ENCODE measurements around the gene SPATA31E1.
A peak's percentile ranks its signal among the peaks of the same experiment; 100 is the strongest.
"Not testable (repeated sequence)": the region's sequence is repeated elsewhere in the genome, so short reads cannot be mapped to it uniquely, and the experiment has no call there.

SPATA31E1 gene

DNA sequence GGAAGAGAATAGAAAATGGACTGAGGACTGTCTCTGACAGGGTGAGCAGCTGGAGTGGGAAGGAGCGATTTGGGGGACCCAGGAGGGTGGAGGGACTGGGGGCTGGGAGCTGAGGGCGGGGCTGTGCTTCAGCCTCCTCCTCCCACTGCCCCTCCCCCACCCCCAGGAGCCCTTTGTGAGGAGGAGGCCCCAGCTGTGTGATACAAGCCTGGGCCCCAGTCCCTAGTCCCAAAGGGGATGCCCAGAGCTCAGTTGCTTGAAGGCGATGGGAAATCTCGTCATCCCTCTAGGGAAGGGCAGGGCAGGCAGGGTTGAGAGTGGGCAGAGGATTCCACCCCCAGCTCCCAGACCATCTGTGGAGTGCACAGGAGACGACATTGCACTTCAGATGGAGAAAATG lies at the start of gene SPATA31E1:
Gene SPATA31E1 (plus strand): TSS at position 251 of the 400 bp plus-strand sequence. CDS start 15 bp downstream, at position 266.
- DNase-seq (ENCODE audit: low read depth), result no peak

GRCh38 chr9:87834357-87834756 lies 48.3 kb upstream of the SPATA31E1 start:
- DNase-seq (ENCODE audit: low read depth), result no peak

DNA sequence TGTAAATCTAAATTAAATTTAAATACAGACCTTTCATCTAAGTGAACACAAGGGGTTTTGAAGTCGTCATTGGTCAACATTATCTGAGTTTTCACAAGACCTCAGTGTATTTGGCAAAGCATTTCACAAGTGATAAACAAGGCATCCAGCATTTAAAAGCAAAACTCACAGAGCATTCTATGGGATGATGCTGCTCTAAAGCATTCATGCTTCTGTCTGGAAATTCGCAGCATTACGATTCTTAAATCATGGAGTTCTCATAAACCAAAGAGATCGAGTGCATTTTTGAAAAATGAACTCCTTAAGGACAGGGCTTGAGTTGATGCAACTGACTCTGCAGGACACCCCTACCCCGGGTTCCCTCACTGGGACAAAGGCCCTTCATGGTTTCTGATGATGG lies 46.1 kb upstream of the SPATA31E1 start:
- DNase-seq (ENCODE audit: low read depth), result no peak

GRCh38 chr9:87836951-87837705 lies 45.5 kb upstream of the SPATA31E1 start:
- no peak for DNase-seq (ENCODE audit: low read depth)

- DNase-seq (ENCODE audit: low read depth), result no peak
Measured at GRCh38 chr9:87840134-87840533, 42.5 kb upstream of the SPATA31E1 start.

- DNase-seq (ENCODE audit: low read depth), result no peak
Measured at GRCh38 chr9:87842878-87843585, 39.6 kb upstream of the SPATA31E1 start.

- DNase-seq (ENCODE audit: low read depth), result no peak
Measured at GRCh38 chr9:87844506-87844905, 38.2 kb upstream of the SPATA31E1 start.

DNA sequence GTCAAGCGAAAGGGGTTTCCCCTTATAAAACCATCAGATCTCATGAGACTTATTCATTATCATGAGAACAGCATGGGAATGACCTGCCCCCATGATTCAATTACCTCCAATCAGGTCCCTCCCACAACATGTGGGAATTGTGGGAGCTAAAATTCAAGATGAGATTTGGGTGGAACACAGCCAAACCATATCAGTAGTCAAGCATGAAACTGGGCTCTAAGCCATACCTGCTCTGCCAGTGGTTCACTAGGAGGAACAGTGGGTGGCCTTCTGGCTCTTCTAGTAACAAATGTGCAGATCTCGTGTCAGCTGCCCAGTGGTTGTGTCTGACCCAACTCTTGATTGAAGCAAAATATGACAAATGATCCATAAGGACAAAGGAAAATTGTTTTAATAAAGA lies 34.9 kb upstream of the SPATA31E1 start:
- DNase-seq (ENCODE audit: low read depth), result not testable (repeated sequence)

DNA sequence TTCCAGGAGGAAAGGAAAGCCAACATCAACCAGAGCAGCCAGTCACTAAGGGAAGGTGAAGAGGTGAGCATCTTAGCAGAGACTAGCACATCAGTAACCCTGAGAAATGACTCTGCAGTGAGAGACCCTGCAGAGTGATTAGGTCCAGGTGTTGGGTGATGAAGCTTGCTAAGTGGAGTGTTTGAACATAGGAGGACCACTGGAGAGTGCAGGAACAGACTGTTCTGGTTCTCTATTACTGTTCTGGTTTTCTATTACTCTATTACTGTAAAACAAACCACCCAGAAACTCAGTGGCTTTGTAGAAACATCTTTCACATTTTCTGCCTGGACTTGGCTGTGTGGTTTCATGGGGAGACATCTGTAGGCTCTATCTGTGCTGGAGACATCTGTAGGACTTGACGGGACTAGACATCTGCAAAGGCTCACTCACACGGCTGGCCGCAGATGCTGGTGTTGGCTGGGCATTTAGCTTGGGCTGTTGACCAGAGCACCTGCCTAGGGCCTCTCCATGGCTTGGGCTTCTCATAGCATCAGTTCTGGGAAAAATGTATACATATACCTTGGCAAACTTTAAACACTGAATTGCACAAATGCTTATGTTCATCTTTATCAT lies 33.4 kb upstream of the SPATA31E1 start:
- DNase-seq (ENCODE audit: low read depth), result no peak

GRCh38 chr9:87850391-87850790 lies 32.3 kb upstream of the SPATA31E1 start:
- no peak for DNase-seq (ENCODE audit: low read depth)

DNA sequence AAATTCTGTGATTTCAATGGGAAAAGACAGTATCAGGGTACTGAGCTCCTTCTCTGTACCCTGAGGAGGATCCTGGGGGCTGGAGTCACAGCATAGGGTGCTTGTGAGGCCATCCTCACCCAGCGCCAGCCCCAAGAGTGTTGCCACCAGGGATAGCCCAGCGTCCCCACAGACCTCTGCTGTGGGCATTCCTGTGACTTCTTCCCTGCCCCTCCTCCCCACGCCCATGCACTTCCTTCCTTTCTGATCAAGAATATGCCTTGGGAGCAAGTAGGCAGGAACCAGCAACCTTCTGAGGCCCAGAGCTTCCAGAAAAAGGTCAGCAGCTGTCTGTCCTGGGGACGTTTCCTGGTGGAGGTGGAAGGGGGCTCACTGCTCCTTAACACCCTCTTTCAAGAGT lies 31.5 kb upstream of the SPATA31E1 start:
- not testable (repeated sequence) for DNase-seq (ENCODE audit: low read depth)

DNA sequence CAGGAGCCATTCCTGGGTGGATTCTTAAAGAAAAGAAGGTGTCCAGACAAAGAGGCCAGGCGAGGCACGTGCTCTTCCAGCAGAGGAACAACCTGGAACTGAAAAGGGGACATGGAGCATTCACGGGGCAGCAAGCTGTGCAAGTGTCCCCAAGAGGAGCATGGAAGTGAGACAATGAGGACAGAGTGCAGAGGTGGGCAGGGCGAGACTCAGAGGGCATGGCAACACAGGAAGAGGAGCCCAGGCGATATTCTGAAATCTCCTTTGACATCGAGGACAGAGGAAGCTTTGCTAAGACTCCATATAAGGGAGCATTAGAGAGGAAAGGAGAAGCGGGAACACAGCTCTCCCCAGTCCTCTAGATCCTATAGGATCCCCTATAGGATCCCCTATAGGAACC lies 29.4 kb upstream of the SPATA31E1 start:
- no peak for DNase-seq (ENCODE audit: low read depth)

DNA sequence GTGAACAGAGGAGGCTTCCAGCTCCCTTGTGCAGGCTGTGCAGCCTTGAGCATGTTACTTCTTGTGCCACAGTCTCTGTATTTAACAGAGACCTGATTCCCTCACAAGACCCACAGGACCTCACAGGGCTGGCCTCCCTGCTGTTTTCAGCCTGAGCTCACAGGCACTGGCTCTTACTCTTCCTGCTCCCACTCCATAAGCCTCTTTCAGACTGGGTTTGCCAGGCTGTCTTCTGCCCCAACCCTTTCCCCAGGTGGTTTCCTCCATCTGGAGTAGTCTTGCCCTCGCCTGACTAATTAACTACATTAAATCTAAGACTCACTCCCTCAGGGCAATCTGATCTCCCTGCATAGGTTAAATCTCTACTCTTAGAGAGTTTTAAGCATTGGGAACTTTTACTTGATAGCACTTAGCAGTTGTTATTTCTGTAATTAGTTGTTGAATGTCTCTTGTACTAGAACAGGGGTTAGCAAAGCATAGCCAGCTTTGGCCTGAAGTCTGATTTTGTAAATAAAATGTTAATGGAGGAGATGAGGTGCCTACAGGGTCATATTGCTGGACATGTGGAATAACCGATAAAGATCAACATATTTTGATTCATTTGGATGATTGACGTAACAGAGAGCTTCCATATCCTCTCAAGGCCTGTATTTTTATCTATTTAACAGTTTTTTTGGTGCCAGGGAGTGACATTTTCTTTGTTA lies 28.6 kb upstream of the SPATA31E1 start:
- no peak for DNase-seq (ENCODE audit: low read depth)

DNA sequence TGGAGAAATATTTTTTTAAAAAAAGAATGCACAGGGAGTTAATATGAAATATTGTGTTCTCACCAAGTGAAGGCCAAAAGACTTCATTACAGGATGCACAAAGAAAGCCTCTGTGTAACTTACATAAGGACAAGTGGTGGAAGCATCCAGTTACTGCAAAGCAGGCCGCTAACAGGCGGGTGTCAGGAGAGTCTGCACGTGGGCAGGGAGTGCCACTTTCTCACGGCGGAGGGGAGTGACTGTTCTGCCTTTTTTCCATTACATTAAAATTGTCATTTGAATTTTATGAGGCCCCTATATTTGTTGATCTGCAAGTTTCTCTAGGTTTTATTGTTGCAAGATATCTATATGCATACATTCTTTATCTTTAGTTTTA lies 28.1 kb upstream of the SPATA31E1 start:
- DNase-seq (ENCODE audit: low read depth), result no peak

DNA sequence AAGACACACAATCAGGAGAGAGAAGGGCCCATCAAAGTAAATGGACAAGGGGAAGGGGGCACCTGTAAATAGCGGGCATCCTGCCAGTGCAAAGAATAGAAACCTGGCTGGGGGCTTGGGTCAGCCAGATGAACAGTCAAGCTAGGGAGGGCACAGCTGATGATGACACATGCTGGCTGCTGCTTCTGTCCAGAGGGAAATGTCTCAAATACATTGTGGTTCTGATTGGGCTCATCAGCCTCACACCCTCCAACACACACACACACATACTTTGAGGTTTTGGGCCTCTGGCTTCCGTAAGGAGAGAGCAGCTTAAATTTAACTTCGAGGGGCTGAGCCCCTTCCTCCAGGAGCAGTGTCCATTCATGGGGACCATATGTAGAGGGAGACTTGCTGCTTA lies 27.6 kb upstream of the SPATA31E1 start:
- DNase-seq (ENCODE audit: low read depth), result no peak

DNA sequence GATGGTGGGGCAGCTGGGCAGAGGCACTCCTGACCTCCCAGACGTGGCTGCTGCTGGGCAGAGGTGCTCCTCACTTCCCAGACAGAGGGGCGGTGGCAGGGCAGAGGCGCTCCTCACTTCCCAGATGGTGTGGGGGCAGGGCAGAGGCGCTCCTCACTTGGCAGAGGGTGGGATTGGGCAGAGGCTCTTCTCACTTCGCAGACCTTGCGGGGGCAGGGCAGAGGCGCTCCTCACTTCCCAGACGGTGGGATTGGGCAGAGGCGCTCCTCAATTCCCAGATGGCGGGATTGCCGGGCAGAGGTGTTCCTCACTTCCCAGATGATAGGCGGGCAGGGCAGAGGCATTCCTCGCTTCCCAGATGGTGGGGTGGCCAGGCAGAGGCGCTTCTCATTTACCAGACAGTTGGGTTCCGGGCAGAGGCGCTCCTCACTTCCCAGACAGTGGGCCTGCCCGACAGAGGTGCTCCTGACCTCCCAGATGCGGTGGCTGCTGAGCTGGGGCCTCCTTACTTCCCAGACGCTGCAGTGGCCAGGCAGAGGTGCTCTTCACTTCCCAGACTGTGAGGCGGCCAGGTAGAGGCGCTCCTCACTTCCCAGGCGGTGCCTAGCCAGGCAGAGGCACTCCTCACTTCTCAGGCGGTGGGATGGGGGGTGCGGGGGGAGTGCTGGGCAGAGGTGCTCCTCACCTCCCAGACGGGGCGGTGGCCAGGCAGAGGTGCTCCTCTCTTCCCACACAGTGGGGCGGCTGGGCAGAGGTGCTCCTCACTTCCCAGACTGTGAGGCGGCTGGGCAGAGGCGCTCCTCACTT lies 25.3 kb upstream of the SPATA31E1 start:
- no peak for DNase-seq (ENCODE audit: low read depth)

DNA sequence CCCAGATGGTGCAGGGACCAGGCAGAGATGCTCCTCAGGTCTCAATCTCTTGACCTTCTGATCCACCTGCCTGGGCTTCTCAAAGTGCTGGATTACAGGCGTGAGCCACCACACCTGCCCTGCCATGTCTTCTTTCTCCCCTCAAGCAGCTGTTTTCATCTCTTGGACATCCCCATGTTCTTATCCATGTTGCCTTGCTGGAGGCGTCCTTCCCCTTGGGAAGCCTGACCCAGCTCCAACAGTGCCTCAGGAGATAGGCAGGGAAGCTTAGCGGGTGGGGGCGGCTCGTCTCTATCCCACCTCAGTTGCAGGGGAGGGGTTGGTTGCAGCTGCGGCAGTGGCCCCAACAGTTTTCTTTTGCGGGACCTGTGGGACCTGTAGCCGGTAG lies 24.7 kb upstream of the SPATA31E1 start:
- no peak for DNase-seq (ENCODE audit: low read depth)

DNA sequence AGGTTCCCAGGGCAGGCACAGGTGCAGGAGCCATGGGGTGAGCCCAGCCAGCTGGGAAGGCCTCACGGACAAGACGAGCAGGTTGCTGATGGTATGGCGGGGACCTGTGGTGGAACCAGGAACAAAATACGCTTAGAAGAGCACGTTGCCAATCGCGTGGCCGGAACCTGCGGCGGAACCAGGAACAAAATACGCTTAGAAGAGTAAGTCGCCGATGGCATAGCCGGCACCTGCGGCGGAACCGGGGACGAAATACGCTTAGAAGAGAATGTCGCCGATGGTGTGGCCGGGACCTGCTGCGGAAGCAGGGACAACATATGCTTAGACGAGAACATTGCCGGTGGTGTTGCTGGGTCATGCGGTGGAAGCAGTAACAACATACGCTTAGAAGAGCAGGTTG lies 23.5 kb upstream of the SPATA31E1 start:
- DNase-seq (ENCODE audit: low read depth), result no peak

- no peak for DNase-seq (ENCODE audit: low read depth)
Measured at GRCh38 chr9:87859786-87860185, 22.9 kb upstream of the SPATA31E1 start.

DNA sequence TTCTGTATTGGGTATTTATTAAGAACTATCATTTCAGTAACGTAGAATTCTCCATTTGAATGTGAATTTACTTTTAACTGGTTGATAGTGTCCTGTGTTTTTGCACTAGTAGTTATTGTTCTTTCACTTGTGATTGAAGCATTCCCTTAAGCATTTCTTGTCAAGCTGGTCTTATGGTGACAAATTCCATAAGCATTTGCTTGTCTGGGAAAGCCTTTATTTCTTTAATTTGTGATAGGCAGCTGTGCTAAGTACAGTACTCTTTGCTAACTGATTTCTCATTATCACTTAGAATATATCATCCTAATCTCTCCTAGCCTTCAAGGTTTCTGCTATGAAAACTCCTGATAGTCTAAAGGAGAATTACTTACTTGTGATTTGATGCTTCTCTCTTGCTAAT lies 21.3 kb upstream of the SPATA31E1 start:
- no peak for DNase-seq (ENCODE audit: low read depth)

GRCh38 chr9:87862536-87863268 lies 20.0 kb upstream of the SPATA31E1 start:
- DNase-seq (ENCODE audit: low read depth), result peak; percentile 57

Data from non-pigmented ciliary epithelial cell (primary cell).